GM12872 (cell line): ENCODE data around the gene UBASH3B.

Experiments
- TF ChIP-seq, protein P1 (sequence below): IDR thresholded peaks from 3 replicates; pipeline ENCODE4 v1.5.1; 2011; ENCODE audit warnings: low read depth, mild to moderate bottlenecking, low read length, moderate library complexity; ENCODE audit not compliant: insufficient read depth

UBASH3B gene

DNA sequence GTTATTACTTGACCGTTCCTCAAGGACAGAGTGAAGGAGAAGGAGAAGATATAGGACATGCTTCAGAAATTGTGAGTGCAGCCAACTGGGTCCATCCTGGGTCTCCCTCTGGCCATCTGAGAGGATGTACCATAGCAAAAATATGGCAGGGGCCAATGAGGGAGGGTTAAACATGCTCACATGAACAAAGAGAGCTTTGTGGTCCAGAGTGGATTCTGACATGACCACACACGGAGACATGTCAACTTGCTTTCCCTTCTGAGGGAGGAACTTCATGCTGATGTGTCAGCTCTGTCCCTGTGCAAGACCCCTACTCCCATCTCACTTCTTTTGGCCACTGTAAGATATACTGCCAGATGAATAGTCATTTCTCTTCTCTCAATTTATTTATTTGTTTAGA lies 3.0 kb upstream of the UBASH3B start:
- TF ChIP-seq, protein P1, sequence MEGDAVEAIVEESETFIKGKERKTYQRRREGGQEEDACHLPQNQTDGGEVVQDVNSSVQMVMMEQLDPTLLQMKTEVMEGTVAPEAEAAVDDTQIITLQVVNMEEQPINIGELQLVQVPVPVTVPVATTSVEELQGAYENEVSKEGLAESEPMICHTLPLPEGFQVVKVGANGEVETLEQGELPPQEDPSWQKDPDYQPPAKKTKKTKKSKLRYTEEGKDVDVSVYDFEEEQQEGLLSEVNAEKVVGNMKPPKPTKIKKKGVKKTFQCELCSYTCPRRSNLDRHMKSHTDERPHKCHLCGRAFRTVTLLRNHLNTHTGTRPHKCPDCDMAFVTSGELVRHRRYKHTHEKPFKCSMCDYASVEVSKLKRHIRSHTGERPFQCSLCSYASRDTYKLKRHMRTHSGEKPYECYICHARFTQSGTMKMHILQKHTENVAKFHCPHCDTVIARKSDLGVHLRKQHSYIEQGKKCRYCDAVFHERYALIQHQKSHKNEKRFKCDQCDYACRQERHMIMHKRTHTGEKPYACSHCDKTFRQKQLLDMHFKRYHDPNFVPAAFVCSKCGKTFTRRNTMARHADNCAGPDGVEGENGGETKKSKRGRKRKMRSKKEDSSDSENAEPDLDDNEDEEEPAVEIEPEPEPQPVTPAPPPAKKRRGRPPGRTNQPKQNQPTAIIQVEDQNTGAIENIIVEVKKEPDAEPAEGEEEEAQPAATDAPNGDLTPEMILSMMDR = no peak

DNA sequence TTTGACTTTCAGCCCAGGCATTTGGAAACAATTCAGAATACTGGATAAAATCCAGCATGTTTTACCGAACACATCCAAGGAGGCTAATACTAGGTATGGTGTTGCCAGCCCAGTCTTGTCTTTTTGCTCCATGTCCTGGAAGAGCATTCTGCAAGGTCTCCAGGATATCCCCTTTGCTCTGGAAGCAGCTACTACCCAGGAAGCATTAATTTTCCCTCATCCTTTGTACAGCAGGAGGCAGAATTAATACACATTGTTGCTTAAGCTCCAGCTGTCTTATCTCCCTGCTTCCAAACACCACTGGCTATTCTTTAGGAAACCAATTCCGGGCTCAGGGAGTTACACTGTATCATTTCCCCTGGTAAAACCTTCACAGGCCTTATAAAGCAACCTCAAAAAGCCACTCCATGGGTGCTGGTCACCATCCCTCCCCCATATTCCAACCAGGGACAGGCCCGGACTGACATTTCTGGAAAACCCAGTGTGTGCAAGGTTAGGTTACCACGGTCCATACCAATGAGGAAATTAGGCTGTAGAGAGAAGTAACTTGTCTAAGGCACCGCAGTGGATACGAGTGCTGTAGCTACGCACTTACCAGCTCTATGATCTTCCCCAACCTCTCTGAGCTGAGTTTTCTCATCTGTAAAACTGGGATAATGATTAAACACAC lies 1.5 kb upstream of the UBASH3B start:
- TF ChIP-seq, protein P1 = no peak

DNA sequence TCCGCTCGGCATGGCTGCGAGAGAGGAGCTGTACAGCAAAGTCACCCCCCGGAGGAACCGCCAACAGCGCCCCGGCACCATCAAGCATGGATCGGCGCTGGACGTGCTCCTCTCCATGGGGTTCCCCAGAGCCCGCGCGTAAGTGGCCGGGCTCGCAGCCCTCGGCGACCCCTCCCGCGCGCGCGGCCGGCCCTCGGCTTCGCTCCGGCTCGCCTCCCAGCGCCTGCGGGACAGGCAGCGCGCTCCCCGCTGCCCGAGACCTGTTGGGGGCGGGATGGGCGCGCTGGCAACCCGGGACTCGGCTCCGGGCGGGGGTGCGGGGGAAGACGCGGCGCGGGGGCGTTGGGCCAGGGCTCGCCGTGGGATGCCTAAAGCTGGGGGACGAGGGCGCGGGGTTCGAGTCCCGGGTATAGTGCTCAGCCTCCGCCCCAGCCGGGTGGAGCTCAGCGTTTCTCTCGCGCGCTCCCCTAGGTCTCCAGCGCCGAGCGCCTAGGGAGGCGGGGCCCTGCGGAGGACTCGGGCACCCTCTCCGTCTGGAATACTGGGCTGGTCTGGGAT lies 630 bp downstream of the UBASH3B start:
- TF ChIP-seq, protein P1 = no peak

DNA sequence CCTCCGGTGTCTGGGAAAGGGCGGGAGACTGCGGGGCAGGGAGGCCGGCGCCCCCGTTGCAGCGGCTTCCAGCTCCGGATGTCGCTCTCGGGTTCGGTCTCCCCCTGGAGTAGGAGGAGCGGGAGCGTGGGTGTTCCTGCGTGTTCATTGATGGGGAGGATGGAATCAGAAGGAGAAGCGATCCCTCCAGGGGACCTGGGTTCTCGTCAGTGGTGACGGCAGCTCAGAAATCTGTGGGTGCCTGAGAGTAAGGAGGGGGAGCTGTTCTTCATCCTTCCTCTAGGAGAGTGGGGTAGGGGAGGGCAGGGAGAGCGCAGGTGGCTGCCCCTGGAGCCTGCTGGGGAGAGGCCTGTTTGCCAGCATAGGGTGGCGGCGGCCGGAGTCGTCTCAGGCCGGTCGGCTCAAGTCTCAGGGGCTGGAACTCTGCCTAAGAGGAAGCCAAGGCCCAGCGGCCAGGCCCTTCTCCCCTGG lies 1.1 kb downstream of the UBASH3B start:
- TF ChIP-seq, protein P1 = no peak

DNA sequence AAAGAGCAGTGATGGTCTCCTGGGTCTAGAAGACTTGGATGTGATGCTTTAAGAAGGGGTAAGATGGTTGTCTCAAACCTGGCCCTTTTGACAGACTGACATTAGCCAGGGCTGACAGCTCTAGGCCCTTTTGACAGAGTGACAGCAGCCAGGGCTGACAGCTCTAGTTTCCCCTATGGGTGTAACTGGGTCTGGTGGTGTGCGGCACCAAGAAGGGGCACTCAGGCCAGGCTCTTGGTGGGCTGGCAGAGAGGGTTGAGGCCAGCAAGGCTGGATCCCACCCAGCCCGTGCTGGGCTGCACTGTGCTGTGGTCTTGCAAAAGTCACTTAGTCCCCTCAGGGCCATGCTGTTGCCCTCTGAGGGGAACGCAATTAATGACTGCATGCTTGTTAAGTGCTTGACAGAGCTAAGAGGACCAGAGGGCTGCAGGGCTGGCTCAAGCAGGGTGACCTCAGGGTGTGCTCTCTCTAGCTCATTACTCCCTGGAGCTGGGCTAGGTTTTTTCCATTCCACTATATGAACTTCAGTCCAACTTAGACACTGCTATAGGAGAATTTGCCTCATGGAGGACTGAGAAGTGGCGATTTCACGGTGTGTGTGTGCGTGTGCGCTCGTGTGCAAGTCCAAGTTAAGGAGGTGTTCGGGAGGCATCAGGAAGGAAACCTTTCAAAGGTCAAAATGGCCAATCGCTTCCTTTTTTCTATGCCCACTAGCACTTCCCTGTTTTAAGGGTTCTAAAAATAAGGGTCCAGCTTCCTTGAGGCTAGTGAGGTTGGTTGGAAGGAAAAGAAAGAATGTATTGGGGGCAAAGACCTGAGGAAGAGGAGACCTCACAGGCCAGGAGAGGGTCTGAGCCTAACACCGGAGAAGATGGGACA lies 4.4 kb downstream of the UBASH3B start:
- TF ChIP-seq, protein P1 = no peak

DNA sequence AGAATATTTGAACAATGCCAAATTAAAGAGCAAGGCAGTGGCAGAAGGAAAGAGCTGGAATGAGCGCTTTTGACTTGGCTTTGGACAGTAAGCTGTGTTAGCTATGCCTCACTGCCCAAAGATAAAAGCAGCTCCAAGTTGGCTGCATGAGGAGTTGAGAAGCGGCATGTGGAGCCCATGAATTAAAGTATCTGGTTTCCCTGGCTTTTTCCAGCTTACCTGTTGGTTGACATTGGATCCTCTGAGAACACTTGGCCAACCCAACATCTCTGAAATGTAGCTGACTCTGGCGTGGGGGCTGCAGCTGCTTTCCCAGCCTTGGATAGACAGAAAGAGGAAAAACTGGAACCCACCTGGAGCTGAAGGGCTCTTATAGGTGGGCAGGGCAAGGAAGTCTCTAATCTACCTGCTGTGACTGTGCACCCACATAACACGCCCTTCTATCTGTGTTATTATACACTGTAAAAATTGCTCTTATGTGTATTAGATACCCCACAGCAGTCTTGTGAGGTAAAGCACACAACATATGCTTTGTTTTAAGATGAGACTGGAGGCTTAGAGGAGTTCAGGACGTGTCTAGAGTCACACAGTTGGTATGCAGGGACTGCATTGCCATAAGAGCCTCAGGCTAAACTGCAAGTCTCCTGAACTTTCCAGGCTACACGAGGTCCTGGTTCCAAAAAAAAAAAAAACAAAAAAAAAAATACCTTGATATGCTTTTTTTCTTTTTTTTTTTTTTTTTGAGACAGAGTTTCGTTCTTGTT lies 5.8 kb downstream of the UBASH3B start:
- TF ChIP-seq, protein P1 = no peak
